NT2/D1 (cell line): ENCODE measurements around the gene ITGA3.
A peak's percentile ranks its signal among the peaks of the same experiment; 100 is the strongest.

Experiments used
- DNase-seq: peaks from one replicate; pipeline ENCODE4 v3.0.0-alpha.2; 2011; ENCODE audit warnings: low read depth, low spot score
- H3K27me3 ChIP-seq: 2 replicates; pipeline ENCODE4 v1.6.0; 2011; ENCODE audit warnings: mild to moderate bottlenecking; ENCODE audit not compliant: insufficient read length, insufficient read depth
- H3K36me3 ChIP-seq: 2 replicates; pipeline ENCODE4 v1.6.1; 2011; ENCODE audit warnings: mild to moderate bottlenecking, low read length, mixed read lengths; ENCODE audit not compliant: insufficient read depth, insufficient read length
- H3K4me1 ChIP-seq: 2 replicates; pipeline ENCODE4 v1.5.1; 2011; ENCODE audit not compliant: insufficient read depth, insufficient read length
- H3K4me3 ChIP-seq: 2 replicates; pipeline ENCODE4 v1.5.1; 2011; ENCODE audit warnings: low read depth; ENCODE audit not compliant: insufficient read length
- H3K9ac ChIP-seq: 2 replicates; pipeline ENCODE4 v1.6.0; 2011; ENCODE audit warnings: low read depth; ENCODE audit not compliant: insufficient read length
- H3K9me3 ChIP-seq: 2 replicates; pipeline ENCODE4 v1.5.1; 2011; ENCODE audit warnings: mild to moderate bottlenecking, low read length; ENCODE audit not compliant: insufficient read depth
- SUZ12 ChIP-seq: IDR thresholded peaks from 2 replicates; pipeline ENCODE4 v1.6.1; 2011; ENCODE audit not compliant: insufficient read length, insufficient read depth; ENCODE audit errors: extremely low read depth
- YY1 ChIP-seq: IDR thresholded peaks from 2 replicates; pipeline ENCODE4 v1.6.1; 2011; ENCODE audit not compliant: insufficient read length, insufficient read depth
- ZNF274 ChIP-seq: IDR thresholded peaks from 2 replicates; pipeline ENCODE4 v1.6.1; 2011; ENCODE audit warnings: mild to moderate bottlenecking, low read depth, low read length

Gene ITGA3

DNA sequence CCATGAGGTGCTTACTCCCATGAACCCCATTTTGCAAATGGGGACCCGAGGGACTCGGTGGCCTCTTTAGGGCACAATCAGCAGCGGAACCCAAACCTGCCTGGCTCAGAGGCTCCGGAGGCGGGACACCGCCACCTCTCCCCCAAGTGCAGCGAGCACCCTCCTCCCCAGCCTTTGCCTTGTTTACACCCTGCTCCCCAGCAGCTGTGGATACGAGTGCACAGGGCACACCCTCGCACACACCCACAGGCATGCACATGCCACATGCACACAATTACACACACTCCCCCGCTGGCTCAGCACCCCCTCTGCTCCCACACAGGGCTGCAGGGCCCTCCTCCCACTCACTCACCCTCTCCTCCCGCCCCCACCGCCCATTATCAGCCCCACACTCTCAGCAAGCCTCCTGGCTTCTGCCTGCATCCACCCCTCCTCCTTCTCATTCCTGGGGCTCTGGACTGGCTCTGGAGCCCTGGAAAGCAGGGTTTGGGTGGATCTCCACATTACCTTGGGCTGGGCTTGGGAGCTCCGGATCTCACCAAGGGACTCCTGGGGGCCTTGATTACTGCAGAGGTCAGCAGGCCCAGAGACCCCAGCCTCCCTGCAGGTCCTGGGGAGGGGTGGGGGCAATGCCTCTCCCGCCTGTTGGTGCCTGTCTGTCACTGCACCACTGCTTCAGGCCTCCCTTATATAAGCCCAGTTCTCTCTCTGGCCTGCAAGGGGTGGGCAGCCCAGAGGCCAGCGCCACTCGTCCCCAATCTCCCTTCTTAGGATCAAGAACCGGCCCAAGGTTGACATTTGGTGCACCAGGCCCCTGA is 45.6 kb downstream of the ITGA3 start:
- peaks cover 3% of the 10 kb centered on the region for H3K36me3 ChIP-seq
- no peak for DNase-seq
- peak overlapping the region; percentile 25 for H3K4me3 ChIP-seq
- peaks cover 27% of the 10 kb centered on the region for H3K4me1 ChIP-seq
- peak overlapping the region; percentile 63 for H3K9ac ChIP-seq
- H3K27me3 ChIP-seq = no peaks in the 10 kb centered on the region
- H3K9me3 ChIP-seq = no peaks in the 10 kb centered on the region
- TF ChIP-seq ZNF274 (no peak), YY1 (no peak), SUZ12 (no peak)

DNA sequence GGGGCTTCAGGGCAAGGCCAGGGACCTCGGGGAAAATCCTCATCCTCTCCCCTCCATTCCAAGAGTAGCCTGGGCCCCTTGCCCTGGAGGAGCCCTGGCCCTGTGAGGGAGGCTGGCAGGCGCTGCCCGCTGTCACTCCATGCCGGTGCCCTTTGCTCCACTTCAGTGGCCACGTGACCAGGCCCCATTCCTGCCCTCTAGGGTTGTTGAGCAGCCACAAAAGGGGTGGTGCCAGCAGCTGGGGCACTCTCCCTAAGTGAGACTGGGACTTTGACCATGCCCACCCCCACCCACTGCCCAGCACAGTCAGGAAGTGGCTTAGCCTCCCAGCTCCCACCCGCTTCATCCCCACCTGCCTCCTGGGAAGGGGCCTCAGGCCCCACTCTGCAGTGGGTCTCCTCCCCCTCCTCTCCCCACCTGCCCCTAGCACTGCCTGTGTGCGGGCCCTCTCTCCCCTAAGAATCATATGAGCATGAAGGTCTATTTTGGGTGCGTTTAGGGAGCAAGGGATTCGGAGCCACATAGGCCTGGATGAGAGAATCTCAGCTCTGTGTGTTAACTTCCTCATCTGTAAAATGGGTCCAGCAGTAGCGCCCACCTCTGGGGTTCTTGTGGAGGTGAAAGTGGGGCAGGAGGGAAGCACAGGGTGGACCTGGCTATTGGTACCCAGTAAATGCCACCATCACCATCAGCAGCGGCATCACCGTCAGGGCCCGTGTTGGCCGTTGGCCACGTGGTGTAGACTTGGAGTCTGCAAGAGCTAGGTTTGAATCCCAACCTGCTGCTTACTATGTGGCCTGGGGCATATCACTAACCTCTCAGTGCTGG is 46.5 kb downstream of the ITGA3 start:
- peak overlapping the region; percentile 63 for H3K9ac ChIP-seq

DNA sequence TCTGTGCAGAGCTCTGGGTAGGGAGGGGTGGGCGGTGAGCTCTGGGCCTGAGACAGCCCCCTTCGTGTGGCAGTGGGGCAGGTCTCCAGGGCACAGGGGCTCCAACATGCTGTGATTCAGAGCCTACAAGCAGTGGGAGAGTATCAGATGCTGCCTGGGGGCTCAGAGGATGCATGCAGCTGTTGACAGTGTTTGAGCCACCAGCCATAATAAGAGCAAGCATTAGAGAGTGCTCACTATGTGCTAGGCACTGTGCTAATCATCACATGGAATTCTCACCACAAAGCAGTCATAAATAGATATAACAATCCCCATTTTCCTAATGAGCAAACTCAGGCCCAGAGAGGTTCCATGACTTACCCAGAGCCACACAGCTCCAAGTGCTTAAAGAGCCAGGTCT is 47.3 kb downstream of the ITGA3 start:
- no peak overlapping the region for H3K9ac ChIP-seq
- peaks cover 33% of the 10 kb centered on the region for H3K4me1 ChIP-seq
- H3K4me3 ChIP-seq = no peak overlapping the region
- no peaks in the 10 kb centered on the region for H3K27me3 ChIP-seq
- no peaks in the 10 kb centered on the region for H3K9me3 ChIP-seq
- TF ChIP-seq SUZ12 (no peak), YY1 (no peak), ZNF274 (no peak)
- peaks cover 8% of the 10 kb centered on the region for H3K36me3 ChIP-seq
- no peak for DNase-seq

More for the DNA sequence above, 46.5 kb downstream of the ITGA3 start:
- H3K4me1 ChIP-seq = peaks cover 27% of the 10 kb centered on the region
- TF ChIP-seq YY1 = no peak
- TF ChIP-seq ZNF274 = no peak
- TF ChIP-seq SUZ12 = no peak
- peaks cover 8% of the 10 kb centered on the region for H3K36me3 ChIP-seq
- no peaks in the 10 kb centered on the region for H3K27me3 ChIP-seq
- no peak for DNase-seq
- no peaks in the 10 kb centered on the region for H3K9me3 ChIP-seq
- no peak overlapping the region for H3K4me3 ChIP-seq

DNA sequence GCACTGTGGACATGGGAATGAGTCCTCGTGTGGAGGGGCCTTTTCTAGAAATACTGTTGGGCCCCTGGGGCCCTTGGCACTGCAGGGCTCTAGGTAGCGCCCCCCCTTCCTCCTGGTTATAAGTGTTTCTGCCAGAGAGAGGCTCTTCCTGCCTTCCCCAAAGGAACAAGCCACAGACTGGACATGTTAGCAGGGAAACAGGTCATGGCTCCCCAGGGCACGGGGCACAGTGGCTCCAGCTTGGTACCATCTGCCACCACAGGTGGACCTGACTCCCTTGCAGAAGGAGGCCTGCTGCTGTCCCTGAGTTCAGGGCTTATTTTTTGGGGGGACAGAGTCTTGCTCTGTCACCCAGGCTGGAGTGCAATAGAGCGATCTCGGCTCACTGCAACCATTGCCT is 48.0 kb downstream of the ITGA3 start:
- H3K9me3 ChIP-seq = no peaks in the 10 kb centered on the region
- H3K4me3 ChIP-seq = no peak overlapping the region
- no peak for DNase-seq
- no peak for TF ChIP-seq YY1
- no peak for TF ChIP-seq SUZ12
- no peak for TF ChIP-seq ZNF274
- no peaks in the 10 kb centered on the region for H3K27me3 ChIP-seq
- peaks cover 11% of the 10 kb centered on the region for H3K36me3 ChIP-seq
- no peak overlapping the region for H3K9ac ChIP-seq
- peaks cover 33% of the 10 kb centered on the region for H3K4me1 ChIP-seq

DNA sequence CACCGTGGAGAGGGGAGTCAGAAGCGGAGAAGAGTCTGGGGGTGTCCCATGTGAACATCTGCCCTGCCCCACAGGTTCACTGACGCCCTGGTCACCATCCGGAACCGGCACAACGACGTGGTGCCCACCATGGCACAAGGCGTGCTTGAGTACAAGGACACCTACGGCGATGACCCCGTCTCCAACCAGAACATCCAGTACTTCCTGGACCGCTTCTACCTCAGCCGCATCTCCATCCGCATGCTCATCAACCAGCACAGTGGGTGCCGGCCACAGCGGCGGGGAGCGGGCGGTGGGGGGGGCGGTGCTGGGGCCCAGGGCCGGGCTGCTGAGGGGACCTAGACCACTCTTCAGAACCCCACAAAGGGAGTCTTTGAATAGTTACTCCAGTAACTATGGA is 49.9 kb downstream of the ITGA3 start:
- H3K4me3 ChIP-seq = no peak overlapping the region
- no peak for DNase-seq
- H3K9me3 ChIP-seq = no peaks in the 10 kb centered on the region
- peaks cover 23% of the 10 kb centered on the region for H3K4me1 ChIP-seq
- no peak for TF ChIP-seq SUZ12
- no peak for TF ChIP-seq ZNF274
- no peak for TF ChIP-seq YY1
- H3K27me3 ChIP-seq = no peaks in the 10 kb centered on the region
- H3K36me3 ChIP-seq = peaks cover 27% of the 10 kb centered on the region
- no peak overlapping the region for H3K9ac ChIP-seq

DNA sequence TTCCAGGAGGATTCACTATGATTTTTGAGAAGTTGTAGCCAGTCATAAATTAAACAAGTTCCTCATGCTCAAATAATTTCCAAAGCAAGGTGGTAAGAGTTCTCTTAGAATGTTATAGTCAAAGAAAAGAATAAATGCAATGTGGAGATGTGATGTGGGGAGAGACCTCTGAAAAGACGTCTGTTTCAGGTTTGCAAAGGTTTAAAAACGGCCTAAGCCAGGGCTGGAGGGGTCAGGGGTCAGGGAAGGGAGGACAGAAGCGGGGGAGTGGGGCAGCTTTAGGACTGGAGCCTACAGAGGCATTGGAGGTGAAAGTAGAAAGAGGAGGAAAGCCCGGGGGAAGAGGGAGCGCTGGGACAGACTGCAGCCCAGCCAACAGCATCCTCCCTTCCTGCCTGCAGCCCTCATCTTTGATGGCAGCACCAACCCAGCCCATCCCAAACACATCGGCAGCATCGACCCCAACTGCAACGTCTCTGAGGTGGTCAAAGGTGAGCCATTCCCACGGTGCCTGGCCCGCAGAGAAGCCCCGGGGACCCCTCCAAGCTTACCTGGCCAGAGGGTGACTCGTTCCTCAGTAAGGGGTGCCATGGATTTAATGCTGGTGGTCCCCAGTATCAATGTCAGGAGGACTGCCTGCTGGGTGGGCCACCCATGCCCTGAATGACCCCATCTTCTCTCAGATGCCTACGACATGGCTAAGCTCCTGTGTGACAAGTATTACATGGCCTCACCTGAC is 50.7 kb downstream of the ITGA3 start:
- Histone ChIP-seq H3K27me3 (no peaks in the 10 kb centered on the region), H3K4me3 (no peak overlapping the region), H3K4me1 (peaks cover 17% of the 10 kb centered on the region), H3K36me3 (peaks cover 33% of the 10 kb centered on the region), H3K9me3 (no peaks in the 10 kb centered on the region), H3K9ac (no peak overlapping the region)
- TF ChIP-seq YY1 = no peak
- no peak for DNase-seq
